PC-3 (cell line): ENCODE data around the gene DHDDS.

ENCODE experiments used
- EZH2 ChIP-seq: fragments of 300-600 bp; sonication (generic); IDR thresholded peaks from one replicate; pipeline ENCODE4 v1.6.1; 2017; ENCODE audit warnings: antibody characterized with exemption, mild to moderate bottlenecking, low read length; ENCODE audit not compliant: unreplicated experiment
- EZH2phosphoT487 ChIP-seq: fragments of 300-600 bp; sonication (generic); IDR thresholded peaks from 2 replicates; pipeline ENCODE4 v1.6.1; 2018; ENCODE audit warnings: mild to moderate bottlenecking, antibody characterized with exemption, low read length, borderline replicate concordance
- TF ChIP-seq, protein P1 (sequence below): fragments of 300-600 bp; sonication (generic); conservative IDR thresholded peaks from 2 replicates; pipeline ENCODE4 v1.5.1; 2017; ENCODE audit warnings: antibody characterized with exemption, low read depth, mild to moderate bottlenecking, low read length

DNA sequence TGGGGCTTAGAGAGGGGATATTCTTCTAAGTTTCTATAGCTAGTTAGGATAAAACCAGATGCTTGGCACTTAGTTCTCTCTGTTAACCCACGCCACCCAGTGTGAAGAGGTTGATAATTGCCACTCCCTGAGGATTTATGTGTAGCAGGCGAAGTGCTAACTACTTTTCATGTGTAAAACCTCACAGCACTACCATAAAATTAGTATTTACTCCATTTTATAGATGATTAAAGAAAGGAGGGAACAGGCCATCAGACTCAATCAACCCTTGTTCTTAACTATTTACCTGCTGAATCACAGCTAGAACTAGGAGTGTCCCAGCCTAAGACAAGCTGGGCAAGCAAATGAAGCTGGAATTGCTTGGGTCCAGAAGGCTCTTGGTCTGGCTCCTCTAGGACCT lies 12.6 kb upstream of the DHDDS start:
- TF ChIP-seq, protein P1, sequence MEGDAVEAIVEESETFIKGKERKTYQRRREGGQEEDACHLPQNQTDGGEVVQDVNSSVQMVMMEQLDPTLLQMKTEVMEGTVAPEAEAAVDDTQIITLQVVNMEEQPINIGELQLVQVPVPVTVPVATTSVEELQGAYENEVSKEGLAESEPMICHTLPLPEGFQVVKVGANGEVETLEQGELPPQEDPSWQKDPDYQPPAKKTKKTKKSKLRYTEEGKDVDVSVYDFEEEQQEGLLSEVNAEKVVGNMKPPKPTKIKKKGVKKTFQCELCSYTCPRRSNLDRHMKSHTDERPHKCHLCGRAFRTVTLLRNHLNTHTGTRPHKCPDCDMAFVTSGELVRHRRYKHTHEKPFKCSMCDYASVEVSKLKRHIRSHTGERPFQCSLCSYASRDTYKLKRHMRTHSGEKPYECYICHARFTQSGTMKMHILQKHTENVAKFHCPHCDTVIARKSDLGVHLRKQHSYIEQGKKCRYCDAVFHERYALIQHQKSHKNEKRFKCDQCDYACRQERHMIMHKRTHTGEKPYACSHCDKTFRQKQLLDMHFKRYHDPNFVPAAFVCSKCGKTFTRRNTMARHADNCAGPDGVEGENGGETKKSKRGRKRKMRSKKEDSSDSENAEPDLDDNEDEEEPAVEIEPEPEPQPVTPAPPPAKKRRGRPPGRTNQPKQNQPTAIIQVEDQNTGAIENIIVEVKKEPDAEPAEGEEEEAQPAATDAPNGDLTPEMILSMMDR = no peak
- TF ChIP-seq EZH2 (no peak), EZH2phosphoT487 (no peak)
